T-helper 17 cell (primary cell): ENCODE data around the gene KLHL40. TPM values are rescaled to one million over a fixed set of nuclear protein-coding genes. Genes with fewer than 3 reads are reported as not detected.

ENCODE experiments used
- ATAC-seq: fragments of 150-1000 bp; cut with Tn5 transposase; 2 replicates; pipeline ENCODE4 v1.10.0; 2021; ENCODE audit warnings: mild to moderate bottlenecking, moderate library complexity
- DNase-seq, 3 donors: peaks; one replicate each; pipeline versions ENCODE4 v3.0.0 to v3.0.0-alpha.2; 2020 to 2021
- H3K9me3 ChIP-seq: one replicate; pipeline ENCODE4 v1.7.0; 2013; ENCODE audit warnings: low read length, mild to moderate bottlenecking; ENCODE audit not compliant: control insufficient read depth, poor library complexity, severe bottlenecking
- H3K27ac Mint-ChIP-seq: one replicate; pipeline ENCODE4 v1.8.0; 2022; ENCODE audit warnings: mild to moderate bottlenecking, moderate library complexity, mixed read lengths
- H3K27me3 Mint-ChIP-seq: one replicate; pipeline ENCODE4 v1.8.0; 2022; ENCODE audit warnings: mixed read lengths
- H3K36me3 Mint-ChIP-seq: one replicate; pipeline ENCODE4 v1.8.0; 2022; ENCODE audit warnings: low read depth, mixed read lengths
- H3K4me1 Mint-ChIP-seq: one replicate; pipeline ENCODE4 v1.8.0; 2022; ENCODE audit warnings: mild to moderate bottlenecking, mixed read lengths
- H3K4me3 Mint-ChIP-seq: one replicate; pipeline ENCODE4 v1.8.0; 2022; ENCODE audit warnings: mild to moderate bottlenecking, moderate library complexity, mixed read lengths
- total RNA-seq, 4 donors: library from RNA in 2 of 4; stranded (reverse) in 2 of 4; gene quantifications; one replicate each; pipeline ENCODE4 v1.2.3 and lab custom pipeline; 2022 to 2026

Gene KLHL40
- total RNA-seq, 2 donors from 2014 or later: not detected

DNA sequence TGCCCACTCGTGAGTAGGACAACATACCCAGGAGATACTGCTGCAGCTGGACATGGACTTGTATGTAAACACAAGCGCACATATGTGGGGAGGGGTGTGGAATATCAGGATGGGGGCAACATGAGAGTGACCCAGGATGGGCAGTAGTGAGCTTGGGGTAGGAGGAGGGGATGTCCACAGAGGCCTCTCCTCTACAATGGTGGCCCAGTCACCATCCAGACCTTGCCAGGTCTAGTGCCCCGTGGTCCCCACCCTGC is 32.1 kb upstream of the KLHL40 start:
- Mint-ChIP-seq H3K27me3 (peaks cover 4% of the 10 kb centered on the region), H3K27ac (no peak overlapping the region), H3K4me3 (peak overlapping the region; percentile 91), H3K4me1 (peaks cover 16% of the 10 kb centered on the region), H3K36me3 (no peaks in the 10 kb centered on the region)
- no peak for ATAC-seq
- H3K9me3 ChIP-seq: no peaks in the 10 kb centered on the region
- no peak for DNase-seq

DNA sequence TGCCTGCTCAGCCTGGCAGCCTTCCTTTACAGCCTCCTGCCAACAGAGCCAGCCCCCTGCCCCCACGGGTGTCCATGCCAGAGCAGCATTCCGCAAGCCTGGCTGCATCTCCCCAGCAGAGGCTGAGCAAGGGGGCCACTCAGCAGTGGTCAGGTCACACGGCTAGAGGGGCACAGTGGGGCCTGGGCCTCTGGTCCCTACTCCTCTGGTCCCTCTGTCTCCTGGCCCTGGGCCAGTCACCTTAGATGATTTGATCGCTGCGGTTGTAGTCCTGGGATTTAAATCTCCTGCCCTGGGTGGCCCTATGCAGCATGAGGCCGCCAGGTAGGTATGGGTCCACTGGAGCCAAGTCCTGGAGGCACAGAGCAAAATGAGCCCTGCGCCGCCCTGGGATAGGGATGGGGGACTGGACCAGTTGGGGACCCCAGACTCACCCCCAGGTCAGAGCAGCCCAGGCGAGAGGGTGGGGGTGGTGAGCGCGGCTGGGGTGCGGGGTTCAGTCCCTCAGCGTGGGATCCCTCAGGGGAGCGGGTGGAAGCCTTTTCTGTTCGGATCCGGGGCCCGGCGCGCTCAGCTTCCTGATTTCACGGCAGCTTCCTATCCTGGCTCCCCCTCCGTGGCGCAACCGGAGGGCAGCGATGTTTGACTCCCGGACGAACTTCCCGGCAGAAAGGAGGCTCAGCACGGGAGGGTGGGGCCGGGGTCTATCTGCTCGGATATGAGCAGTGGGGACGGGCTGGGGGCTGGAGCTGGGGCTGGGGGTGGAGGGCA is 31.6 kb upstream of the KLHL40 start, which contains the start of gene ZBTB47:
Gene ZBTB47, plus strand, starts transcription at position 138 of the 771 bp plus-strand sequence. CDS start 4,659 bp downstream, outside the sequence.
- DNase-seq: no peak

DNA sequence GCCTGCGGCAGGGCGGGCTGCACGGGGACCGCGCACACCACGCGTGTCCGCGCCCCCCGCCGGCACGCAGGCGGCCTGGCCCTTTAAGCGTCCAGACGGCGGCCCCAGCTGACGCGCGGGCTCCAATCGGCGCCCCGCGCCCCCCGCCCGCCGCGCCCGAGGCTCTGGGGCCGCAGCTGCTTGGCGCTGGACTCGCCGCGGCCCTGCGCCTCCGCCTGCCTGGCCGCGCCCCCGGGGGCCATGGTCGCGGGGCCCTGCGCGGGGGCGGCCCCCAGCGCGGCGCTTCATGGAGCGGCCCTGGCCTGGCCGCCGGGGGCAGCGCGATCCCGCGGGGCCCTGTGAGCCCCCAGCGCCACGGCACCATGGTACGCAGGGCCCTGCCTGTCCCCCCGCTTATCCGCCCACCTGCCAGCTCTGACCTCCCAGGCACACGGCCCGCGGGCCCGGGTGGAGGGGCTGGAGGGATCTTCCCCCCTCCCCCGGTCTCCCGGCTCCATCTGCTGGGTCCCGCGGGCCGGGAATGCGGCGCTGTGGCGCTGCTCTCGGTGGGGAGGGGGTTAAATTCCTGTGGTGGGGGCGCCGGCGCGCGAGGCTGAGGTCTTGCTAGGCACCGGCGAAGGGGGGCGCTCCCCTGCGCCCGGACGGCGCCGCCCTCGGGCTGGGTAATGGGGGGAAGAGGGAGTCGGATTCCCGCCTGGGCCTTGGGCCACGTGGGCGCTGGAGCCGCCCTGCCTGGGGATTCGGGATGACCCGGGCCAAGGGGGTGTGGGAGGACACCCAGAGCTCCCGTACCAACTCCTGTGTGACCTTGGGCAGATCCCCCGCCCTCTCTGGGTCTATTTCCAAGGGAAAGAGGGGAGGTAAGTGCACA is 30.8 kb upstream of the KLHL40 start:
- Mint-ChIP-seq H3K36me3 (no peaks in the 10 kb centered on the region), H3K27ac (peak overlapping the region; percentile 59), H3K4me1 (peaks cover 16% of the 10 kb centered on the region), H3K27me3 (peaks cover 4% of the 10 kb centered on the region), H3K4me3 (peak overlapping the region; percentile 91)
- DNase-seq (no peak), ATAC-seq (peak; percentile 65)
- H3K9me3 ChIP-seq: no peaks in the 10 kb centered on the region

More for the DNA sequence above, 31.6 kb upstream of the KLHL40 start, which contains the start of gene ZBTB47:
- Mint-ChIP-seq H3K4me3 (peak within 1 kb of the TSS; percentile 91), H3K36me3 (no peaks in the 10 kb centered on the region), H3K27ac (no peak within 1 kb of the TSS), H3K27me3 (peaks cover 4% of the 10 kb centered on the region), H3K4me1 (peaks cover 16% of the 10 kb centered on the region)
- H3K9me3 ChIP-seq: no peaks in the 10 kb centered on the region
- ATAC-seq: peak; percentile 8

DNA sequence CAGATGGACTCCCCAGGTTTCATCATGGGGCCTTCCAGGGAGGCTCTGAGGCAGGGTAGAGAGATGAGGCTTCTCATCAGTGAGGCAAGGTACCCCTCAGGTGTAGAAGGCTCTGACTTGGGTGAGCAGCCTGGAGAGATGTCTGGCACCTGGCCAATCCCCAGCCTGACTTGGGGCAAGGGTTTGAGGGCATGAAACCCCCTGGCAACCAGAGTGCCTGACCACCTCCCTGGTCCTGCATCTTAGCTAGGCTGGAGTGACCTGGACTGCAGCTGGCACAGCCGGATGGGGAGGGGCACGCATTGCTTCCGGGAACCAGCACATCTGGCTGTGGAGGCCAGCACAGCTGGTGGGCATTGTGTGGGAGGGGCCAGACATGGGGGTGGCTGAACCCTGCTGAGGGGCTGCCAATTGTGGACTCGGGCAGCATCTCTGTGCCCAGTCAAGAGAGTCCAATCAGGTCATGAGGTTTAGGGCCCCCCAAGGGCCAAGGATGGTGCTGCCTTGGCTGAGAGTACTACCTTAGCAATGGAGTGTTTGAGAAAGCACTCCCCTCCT is 29.9 kb upstream of the KLHL40 start:
- H3K27ac Mint-ChIP-seq: peak overlapping the region; percentile 59
- DNase-seq (no peak), ATAC-seq (no peak)
- H3K4me3 Mint-ChIP-seq: peak overlapping the region; percentile 56
- H3K27me3 Mint-ChIP-seq: peaks cover 4% of the 10 kb centered on the region
- H3K36me3 Mint-ChIP-seq: no peaks in the 10 kb centered on the region
- no peaks in the 10 kb centered on the region for H3K9me3 ChIP-seq
- peaks cover 21% of the 10 kb centered on the region for H3K4me1 Mint-ChIP-seq

DNA sequence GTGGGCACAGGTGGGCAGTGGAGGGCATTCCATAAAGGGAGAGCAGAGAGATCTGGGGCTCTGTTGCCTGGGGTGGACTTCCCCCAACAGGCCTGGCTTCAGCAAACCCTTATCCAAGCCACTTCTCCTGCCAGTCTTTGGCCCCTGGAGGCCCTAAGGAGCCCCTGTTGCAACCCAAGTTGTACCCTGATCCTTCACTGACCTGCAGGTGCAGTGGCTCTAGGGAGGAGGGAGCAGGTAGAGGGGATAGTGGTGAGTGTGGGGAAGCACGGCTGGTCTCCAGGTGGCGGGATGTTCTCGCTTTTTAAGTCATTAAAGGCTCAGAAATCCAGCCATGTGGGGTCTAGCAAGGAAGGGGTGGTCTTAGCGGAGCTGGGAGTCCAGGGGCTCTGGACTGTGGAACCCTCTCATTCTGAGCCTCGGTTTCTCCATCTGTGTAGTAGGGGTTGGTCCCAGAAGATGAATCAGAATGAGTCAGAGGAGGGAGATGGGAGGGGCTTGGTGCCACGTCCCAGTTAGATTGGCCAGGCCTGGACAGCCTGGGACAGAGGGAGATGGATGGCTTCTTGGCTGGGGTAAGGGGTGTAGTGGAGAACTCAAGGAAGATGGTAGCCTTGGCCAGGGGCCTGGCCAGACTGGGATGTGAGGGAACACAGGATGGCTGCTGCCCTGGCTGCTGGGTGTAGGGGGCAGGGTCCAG is 29.2 kb upstream of the KLHL40 start:
- H3K27ac Mint-ChIP-seq: peak overlapping the region; percentile 59
- H3K4me3 Mint-ChIP-seq: no peak overlapping the region
- H3K36me3 Mint-ChIP-seq: no peaks in the 10 kb centered on the region
- no peaks in the 10 kb centered on the region for H3K9me3 ChIP-seq
- H3K4me1 Mint-ChIP-seq: peaks cover 21% of the 10 kb centered on the region
- DNase-seq (no peak), ATAC-seq (no peak)
- peaks cover 4% of the 10 kb centered on the region for H3K27me3 Mint-ChIP-seq

DNA sequence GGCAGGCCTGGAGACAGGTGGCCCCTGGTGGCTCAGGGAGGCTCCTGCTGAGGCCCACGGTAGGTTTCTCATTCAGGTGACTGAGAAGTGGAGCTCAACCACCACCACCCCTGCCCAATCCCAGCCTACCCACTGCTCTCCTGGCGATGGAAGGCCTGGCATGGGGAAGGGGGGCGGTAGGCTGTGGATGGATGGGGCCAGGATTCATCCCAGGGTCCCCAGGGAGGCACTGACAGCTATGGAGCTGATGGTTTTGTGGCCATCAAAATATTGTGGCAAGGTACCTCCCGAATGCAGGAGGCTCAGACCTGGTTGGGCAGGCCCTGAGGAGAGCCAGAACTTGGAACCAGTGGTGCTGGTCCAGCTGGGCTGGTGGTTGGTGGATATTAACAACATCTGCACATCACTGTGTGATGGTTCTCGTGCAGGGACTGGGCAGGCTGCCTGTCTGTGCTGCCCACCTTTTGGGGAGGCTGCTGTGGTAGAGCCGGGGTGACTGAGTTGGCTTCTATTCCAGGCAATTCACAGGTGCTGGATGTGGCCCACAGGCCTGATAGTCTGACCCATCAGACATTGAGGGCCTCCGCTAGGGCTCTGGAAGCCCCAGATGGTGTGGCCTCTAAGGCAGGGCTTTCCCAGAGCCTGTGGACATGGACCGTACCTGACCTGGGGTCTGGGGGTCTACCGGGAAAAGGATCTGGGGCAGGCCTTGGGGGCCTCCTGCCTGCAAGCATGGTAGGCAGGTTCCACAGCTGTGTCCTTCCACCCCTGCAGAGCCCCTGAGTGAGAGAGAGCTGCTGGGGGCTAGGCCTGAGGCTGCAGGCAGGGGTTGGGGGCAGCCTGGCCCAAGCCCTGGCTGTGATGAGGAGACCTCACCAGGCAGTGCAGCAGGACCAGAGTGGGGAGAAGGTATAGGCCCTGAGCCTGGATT is 28.4 kb upstream of the KLHL40 start:
- Mint-ChIP-seq H3K36me3 (no peaks in the 10 kb centered on the region), H3K27me3 (peaks cover 4% of the 10 kb centered on the region), H3K4me1 (peaks cover 20% of the 10 kb centered on the region), H3K27ac (peak overlapping the region; percentile 59), H3K4me3 (no peak overlapping the region)
- no peaks in the 10 kb centered on the region for H3K9me3 ChIP-seq
- DNase-seq (no peak), ATAC-seq (no peak)

DNA sequence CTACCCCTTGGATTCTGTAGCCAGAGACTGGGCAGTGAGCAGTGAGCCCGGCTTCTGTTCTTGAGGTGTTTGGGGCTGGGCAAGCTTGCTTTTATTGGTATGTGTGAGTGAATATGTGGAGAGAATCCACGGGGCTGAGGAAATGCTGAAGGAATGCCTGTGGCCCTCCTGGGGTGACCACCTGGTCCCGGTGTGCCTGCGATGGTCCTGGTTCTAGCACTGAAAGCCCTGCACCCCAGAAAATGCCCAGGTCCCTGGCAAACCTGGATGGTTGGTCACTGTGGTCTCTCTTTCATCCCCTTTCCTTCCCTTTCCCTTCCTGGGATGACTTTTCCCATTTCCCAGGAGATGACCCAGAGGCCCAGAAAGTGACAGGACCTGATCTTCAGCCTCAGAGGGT is 27.7 kb upstream of the KLHL40 start:
- no peak for DNase-seq
- Mint-ChIP-seq H3K4me3 (no peak overlapping the region), H3K27ac (peak overlapping the region; percentile 29), H3K4me1 (peaks cover 14% of the 10 kb centered on the region), H3K27me3 (no peaks in the 10 kb centered on the region), H3K36me3 (no peaks in the 10 kb centered on the region)
- H3K9me3 ChIP-seq: no peaks in the 10 kb centered on the region
- ATAC-seq: no peak

DNA sequence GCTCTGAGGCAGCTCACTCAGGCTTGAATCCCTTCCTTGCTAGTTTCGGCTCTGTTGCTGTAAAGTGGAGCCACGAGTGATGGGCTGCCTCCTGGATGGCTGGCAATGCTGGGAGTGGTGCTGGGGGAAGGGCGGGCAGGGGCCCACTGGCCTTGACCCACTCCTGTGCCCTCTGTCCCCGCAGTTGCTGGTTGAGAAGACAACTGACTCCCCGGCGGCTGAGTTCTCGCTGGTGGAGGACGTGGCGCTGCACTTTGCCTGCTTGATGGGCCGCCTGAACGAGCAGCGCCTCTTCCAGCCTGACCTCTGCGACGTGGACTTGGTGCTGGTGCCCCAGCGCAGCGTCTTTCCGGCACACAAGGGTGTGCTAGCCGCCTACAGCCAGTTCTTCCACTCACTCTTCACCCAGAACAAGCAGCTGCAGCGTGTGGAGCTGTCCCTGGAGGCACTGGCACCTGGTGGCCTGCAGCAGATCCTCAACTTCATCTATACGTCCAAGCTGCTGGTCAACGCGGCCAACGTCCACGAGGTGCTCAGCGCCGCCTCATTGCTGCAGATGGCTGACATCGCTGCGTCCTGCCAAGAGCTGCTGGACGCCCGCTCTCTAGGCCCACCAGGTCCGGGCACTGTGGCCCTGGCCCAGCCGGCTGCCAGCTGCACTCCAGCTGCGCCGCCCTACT is 27.1 kb upstream of the KLHL40 start:
- no peak overlapping the region for H3K4me3 Mint-ChIP-seq
- no peaks in the 10 kb centered on the region for H3K27me3 Mint-ChIP-seq
- H3K36me3 Mint-ChIP-seq: no peaks in the 10 kb centered on the region
- peaks cover 10% of the 10 kb centered on the region for H3K4me1 Mint-ChIP-seq
- DNase-seq (no peak), ATAC-seq (no peak)
- peak overlapping the region; percentile 29 for H3K27ac Mint-ChIP-seq
- H3K9me3 ChIP-seq: no peaks in the 10 kb centered on the region

DNA sequence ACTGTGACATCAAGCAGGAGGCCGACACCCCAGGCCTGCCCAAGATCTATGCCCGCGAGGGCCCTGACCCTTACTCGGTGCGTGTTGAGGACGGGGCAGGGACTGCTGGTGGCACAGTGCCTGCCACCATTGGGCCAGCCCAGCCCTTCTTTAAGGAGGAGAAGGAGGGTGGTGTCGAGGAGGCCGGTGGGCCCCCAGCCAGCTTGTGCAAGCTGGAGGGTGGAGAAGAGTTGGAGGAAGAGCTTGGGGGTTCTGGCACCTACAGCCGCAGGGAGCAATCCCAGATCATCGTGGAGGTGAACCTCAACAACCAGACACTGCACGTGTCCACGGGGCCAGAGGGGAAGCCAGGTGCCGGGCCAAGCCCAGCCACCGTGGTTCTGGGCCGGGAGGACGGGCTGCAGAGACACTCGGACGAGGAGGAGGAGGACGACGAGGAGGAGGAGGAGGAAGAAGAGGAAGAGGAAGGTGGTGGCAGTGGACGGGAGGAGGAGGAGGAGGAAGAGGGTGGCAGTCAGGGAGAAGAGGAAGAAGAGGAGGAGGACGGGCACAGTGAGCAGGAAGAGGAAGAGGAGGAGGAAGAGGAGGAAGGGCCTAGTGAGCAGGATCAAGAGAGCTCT is 26.5 kb upstream of the KLHL40 start:
- no peak overlapping the region for H3K27ac Mint-ChIP-seq
- ATAC-seq (no peak), DNase-seq (no peak)
- H3K36me3 Mint-ChIP-seq: no peaks in the 10 kb centered on the region
- H3K9me3 ChIP-seq: no peaks in the 10 kb centered on the region
- H3K4me3 Mint-ChIP-seq: no peak overlapping the region
- H3K27me3 Mint-ChIP-seq: no peaks in the 10 kb centered on the region
- peaks cover 5% of the 10 kb centered on the region for H3K4me1 Mint-ChIP-seq

DNA sequence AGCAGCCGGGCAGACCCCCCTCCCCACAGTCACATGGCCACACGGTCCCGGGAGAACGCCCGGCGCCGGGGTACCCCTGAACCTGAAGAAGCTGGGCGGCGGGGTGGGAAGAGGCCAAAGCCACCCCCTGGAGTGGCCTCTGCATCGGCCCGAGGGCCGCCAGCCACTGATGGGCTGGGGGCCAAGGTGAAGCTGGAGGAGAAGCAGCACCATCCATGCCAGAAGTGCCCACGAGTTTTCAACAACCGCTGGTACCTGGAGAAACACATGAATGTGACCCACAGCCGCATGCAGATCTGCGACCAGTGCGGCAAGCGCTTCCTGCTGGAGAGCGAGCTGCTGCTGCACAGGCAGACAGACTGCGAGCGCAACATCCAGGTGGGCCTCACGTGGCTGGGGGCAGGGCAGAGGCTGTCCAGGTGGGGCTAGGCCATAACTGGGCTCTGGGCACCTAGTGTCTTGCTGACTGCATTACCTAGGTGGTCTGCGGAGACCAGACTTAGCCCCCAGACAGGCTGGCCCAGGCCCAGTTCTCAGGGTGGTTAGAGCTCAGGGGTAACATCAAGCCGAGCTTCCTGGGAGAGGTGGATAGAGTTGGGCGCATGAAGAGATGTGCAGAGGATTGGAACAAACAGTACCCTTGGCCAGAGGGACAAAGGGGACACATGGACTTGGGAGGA is 25.7 kb upstream of the KLHL40 start:
- no peaks in the 10 kb centered on the region for H3K36me3 Mint-ChIP-seq
- H3K4me1 Mint-ChIP-seq: peaks cover 5% of the 10 kb centered on the region
- H3K27me3 Mint-ChIP-seq: no peaks in the 10 kb centered on the region
- H3K27ac Mint-ChIP-seq: peak overlapping the region; percentile 60
- H3K4me3 Mint-ChIP-seq: no peak overlapping the region
- no peak for ATAC-seq
- DNase-seq: no peak
- H3K9me3 ChIP-seq: no peaks in the 10 kb centered on the region

DNA sequence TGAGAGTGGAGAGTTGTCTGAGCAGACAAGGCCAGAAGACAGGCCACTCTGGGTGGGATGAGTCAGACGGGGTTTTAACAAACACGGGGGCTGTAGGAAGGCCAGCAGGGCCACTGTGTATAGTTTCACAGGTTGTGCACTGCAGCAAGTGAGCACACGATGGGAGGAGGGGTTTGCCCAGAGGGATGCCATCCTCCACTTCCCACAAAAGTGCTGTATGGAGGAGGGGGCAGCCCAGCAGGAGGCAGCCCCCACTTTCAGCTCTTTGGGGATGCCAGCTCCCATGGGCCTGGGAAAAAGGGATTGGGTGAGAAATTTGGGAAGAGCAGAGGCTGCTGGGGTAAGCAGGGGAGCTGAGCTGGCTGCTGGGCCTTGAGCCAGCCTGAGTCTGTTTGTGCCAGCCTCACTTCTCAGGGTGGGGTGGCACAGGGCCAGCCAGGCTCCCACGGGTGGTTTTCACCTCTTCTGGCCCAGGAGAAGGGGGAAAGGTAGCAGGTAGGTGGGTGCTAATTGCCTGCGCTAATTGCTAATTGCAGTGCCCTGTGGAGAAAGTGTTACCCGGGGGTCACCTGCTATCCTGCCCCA is 25.1 kb upstream of the KLHL40 start:
- DNase-seq: no peak
- no peaks in the 10 kb centered on the region for H3K27me3 Mint-ChIP-seq
- ATAC-seq: no peak

More for the DNA sequence above, 25.1 kb upstream of the KLHL40 start:
- H3K36me3 Mint-ChIP-seq: no peaks in the 10 kb centered on the region
- H3K4me1 Mint-ChIP-seq: peaks cover 5% of the 10 kb centered on the region
- H3K9me3 ChIP-seq: no peaks in the 10 kb centered on the region
- peak overlapping the region; percentile 60 for H3K27ac Mint-ChIP-seq
- H3K4me3 Mint-ChIP-seq: no peak overlapping the region
